T-helper 17 cell (primary cell): ENCODE results near the gene CLOCK. TPM values are rescaled to one million over a fixed set of nuclear protein-coding genes. Genes with fewer than 3 reads are reported as not detected.

Experiments used
- ATAC-seq: fragments of 150-1000 bp; cut with Tn5 transposase; 2 replicates; pipeline ENCODE4 v1.10.0; 2021; ENCODE audit warnings: mild to moderate bottlenecking, moderate library complexity
- DNase-seq, 3 donors: peaks; one replicate each; pipeline versions ENCODE4 v3.0.0 to v3.0.0-alpha.2; 2020 to 2021
- H3K9me3 ChIP-seq: one replicate; pipeline ENCODE4 v1.7.0; 2013; ENCODE audit warnings: low read length, mild to moderate bottlenecking; ENCODE audit not compliant: control insufficient read depth, poor library complexity, severe bottlenecking
- H3K27ac Mint-ChIP-seq: one replicate; pipeline ENCODE4 v1.8.0; 2022; ENCODE audit warnings: mild to moderate bottlenecking, moderate library complexity, mixed read lengths
- H3K27me3 Mint-ChIP-seq: one replicate; pipeline ENCODE4 v1.8.0; 2022; ENCODE audit warnings: mixed read lengths
- H3K36me3 Mint-ChIP-seq: one replicate; pipeline ENCODE4 v1.8.0; 2022; ENCODE audit warnings: low read depth, mixed read lengths
- H3K4me1 Mint-ChIP-seq: one replicate; pipeline ENCODE4 v1.8.0; 2022; ENCODE audit warnings: mild to moderate bottlenecking, mixed read lengths
- H3K4me3 Mint-ChIP-seq: one replicate; pipeline ENCODE4 v1.8.0; 2022; ENCODE audit warnings: mild to moderate bottlenecking, moderate library complexity, mixed read lengths
- total RNA-seq, 4 donors: library from RNA in 2 of 4; stranded (reverse) in 2 of 4; gene quantifications; one replicate each; pipeline ENCODE4 v1.2.3 and lab custom pipeline; 2022 to 2026

Gene CLOCK
- total RNA-seq, 2 donors from 2014 or later, result 11.6 to 15.1 TPM

DNA sequence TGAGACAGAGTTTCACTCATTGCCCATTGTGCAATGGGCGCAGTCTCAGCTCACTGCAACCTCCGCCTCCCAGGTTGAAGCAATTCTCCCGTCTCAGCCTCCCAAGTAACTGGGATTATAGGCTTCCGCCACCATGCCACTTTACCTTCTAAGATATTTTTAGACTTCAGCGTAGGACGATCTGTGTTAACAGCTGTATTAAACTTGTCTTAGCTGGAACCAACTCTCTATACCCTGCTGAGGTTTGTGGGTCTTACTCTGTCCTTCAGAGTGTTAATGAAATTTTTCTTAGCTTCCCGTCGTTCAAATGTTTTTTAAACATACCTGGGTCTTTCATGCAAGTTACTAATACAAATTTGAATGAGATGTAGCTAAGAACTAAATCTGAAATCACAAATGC, 136.3 kb downstream of the CLOCK start:
- ATAC-seq (no peak), DNase-seq (no peak)
- peaks cover 3% of the 10 kb centered on the region for H3K36me3 Mint-ChIP-seq
- no peak overlapping the region for H3K4me3 Mint-ChIP-seq
- H3K27me3 Mint-ChIP-seq, result no peaks in the 10 kb centered on the region
- H3K27ac Mint-ChIP-seq, result peak overlapping the region; percentile 83
- no peaks in the 10 kb centered on the region for H3K9me3 ChIP-seq
- H3K4me1 Mint-ChIP-seq, result peaks cover 22% of the 10 kb centered on the region

- ATAC-seq, result peak; percentile 52
- H3K4me3 Mint-ChIP-seq, result no peak overlapping the region
- DNase-seq, result no peak
- H3K4me1 Mint-ChIP-seq, result peaks cover 24% of the 10 kb centered on the region
- H3K36me3 Mint-ChIP-seq, result peaks cover 3% of the 10 kb centered on the region
- no peaks in the 10 kb centered on the region for H3K27me3 Mint-ChIP-seq
- H3K27ac Mint-ChIP-seq, result peak overlapping the region; percentile 83
- H3K9me3 ChIP-seq, result no peaks in the 10 kb centered on the region
Measured at GRCh38 chr4:55409468-55410171, 137.1 kb downstream of the CLOCK start.

DNA sequence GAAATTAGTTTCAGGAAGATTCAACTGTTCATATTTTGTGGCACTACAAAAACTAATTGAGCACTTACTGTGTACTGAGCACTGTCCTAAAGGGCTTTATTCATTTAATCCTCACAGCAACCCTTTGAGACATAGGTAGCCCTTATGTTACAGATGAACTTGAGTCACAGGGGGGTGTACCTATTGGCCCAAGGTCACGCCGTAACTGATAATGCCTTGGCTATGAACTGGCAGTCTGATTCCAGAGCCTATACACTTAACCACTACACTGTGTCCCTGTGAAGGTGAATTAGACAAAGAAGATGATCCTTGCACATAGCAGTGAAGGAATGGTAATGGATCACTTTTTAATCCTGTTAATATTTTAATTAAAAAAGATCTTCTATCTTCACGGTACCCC, 138.9 kb downstream of the CLOCK start:
- Mint-ChIP-seq H3K27me3 (no peaks in the 10 kb centered on the region), H3K27ac (no peak overlapping the region), H3K36me3 (peaks cover 6% of the 10 kb centered on the region), H3K4me1 (peaks cover 29% of the 10 kb centered on the region), H3K4me3 (no peak overlapping the region)
- H3K9me3 ChIP-seq, result no peaks in the 10 kb centered on the region
- DNase-seq, result no peak
- no peak for ATAC-seq

DNA sequence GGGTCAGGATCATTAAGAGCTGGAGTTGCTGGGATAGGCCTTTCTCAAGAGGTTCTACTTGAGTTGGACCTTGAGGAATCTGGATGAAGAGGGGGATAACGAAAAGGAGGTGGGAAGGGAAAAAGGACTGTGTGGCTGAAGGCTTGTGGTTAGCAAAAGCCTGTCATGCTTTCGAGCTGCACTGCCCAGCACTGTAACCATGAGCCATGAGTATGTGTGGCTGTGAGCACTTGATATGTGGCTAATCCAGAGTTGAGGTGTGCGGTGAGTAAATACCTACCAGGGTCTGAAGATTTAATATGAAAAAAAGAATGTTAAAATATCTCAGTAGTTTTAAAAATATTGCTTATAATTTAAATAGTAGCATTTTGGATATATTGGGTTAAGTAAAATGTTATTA, 139.6 kb downstream of the CLOCK start:
- DNase-seq, result no peak
- H3K36me3 Mint-ChIP-seq, result peaks cover 6% of the 10 kb centered on the region
- peaks cover 29% of the 10 kb centered on the region for H3K4me1 Mint-ChIP-seq
- H3K27me3 Mint-ChIP-seq, result no peaks in the 10 kb centered on the region
- no peak for ATAC-seq
- no peaks in the 10 kb centered on the region for H3K9me3 ChIP-seq
- H3K27ac Mint-ChIP-seq, result peak overlapping the region; percentile 68
- H3K4me3 Mint-ChIP-seq, result no peak overlapping the region

DNA sequence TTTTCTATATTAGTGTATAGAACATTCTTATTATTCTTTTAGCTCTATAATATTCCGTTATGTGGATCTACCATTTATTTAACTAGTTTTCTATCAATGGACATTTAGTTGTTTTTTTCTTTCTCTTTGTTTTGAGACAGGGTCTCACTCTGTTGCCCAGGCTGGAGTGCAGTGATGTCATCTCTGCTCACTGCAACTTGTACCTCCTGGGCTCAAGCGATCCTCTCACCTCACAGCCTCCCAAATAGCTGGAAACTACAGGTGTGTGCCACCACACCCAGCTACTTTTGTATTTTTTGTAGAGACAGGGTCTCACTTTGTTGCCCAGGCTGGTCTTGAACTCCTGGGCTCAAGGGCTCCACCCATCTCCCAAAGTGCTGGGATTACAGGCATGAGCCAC, 140.2 kb downstream of the CLOCK start:
- Mint-ChIP-seq H3K36me3 (peaks cover 6% of the 10 kb centered on the region), H3K4me3 (no peak overlapping the region), H3K27me3 (no peaks in the 10 kb centered on the region), H3K27ac (peak overlapping the region; percentile 68), H3K4me1 (peaks cover 29% of the 10 kb centered on the region)
- DNase-seq (no peak), ATAC-seq (no peak)
- no peaks in the 10 kb centered on the region for H3K9me3 ChIP-seq

GRCh38 chr4:55405073-55405472, 141.6 kb downstream of the CLOCK start:
- DNase-seq (no peak), ATAC-seq (no peak)
- H3K4me1 Mint-ChIP-seq, result peaks cover 35% of the 10 kb centered on the region
- H3K27ac Mint-ChIP-seq, result no peak overlapping the region
- no peak overlapping the region for H3K4me3 Mint-ChIP-seq
- H3K9me3 ChIP-seq, result no peaks in the 10 kb centered on the region
- H3K27me3 Mint-ChIP-seq, result no peaks in the 10 kb centered on the region
- H3K36me3 Mint-ChIP-seq, result peaks cover 8% of the 10 kb centered on the region

DNA sequence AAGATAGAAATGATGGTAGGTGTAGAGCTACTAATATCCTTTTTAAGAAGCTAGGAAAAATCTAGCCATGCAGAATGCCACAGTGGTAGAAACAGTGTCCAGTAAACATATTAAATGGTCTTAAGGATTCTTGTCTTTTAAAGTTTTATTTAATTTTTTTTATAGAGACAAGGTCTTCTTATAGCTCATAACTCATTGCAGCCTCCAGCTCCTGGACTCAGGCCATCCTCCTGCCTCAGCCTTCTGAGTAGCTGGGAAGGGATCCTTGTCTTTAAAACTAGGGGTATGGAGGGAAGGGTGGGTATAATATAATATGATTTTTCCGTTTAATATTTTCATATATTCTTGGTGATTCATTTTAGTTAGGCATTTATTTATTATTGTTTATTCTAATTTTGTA, 147.1 kb downstream of the CLOCK start:
- Mint-ChIP-seq H3K4me1 (peaks cover 44% of the 10 kb centered on the region), H3K36me3 (peaks cover 11% of the 10 kb centered on the region), H3K27ac (peak overlapping the region; percentile 87), H3K27me3 (no peaks in the 10 kb centered on the region), H3K4me3 (no peak overlapping the region)
- no peaks in the 10 kb centered on the region for H3K9me3 ChIP-seq
- no peak for DNase-seq
- ATAC-seq, result no peak

DNA sequence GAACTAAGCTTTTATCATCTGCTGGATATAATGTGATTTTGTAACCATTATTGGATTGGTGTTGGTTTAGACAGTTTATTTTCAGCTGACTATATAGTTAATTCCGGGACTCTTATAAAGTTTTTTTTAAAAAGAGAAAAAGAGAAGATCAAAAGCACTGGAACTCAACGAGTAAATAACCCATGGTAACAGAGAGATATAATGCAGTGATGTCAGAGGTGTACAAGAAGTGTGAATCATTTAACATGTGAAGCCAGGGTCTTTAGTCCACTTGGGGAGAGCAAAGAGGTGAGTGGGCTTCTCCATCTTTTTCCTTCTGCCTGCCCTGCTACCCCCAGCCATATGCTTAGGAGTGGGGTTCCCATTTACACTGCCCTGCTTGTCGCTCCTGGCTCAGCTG, 147.7 kb downstream of the CLOCK start:
- peaks cover 11% of the 10 kb centered on the region for H3K36me3 Mint-ChIP-seq
- peak overlapping the region; percentile 100 for H3K4me3 Mint-ChIP-seq
- DNase-seq, result no peak
- peaks cover 46% of the 10 kb centered on the region for H3K4me1 Mint-ChIP-seq
- no peaks in the 10 kb centered on the region for H3K9me3 ChIP-seq
- no peaks in the 10 kb centered on the region for H3K27me3 Mint-ChIP-seq
- peak overlapping the region; percentile 87 for H3K27ac Mint-ChIP-seq
- ATAC-seq, result no peak

- H3K9me3 ChIP-seq, result no peaks in the 10 kb centered on the region
- ATAC-seq, result no peak
- H3K27me3 Mint-ChIP-seq, result no peaks in the 10 kb centered on the region
- peaks cover 8% of the 10 kb centered on the region for H3K36me3 Mint-ChIP-seq
- no peak for DNase-seq
- H3K4me3 Mint-ChIP-seq, result peak overlapping the region; percentile 100
- H3K4me1 Mint-ChIP-seq, result peaks cover 42% of the 10 kb centered on the region
- peak overlapping the region; percentile 94 for H3K27ac Mint-ChIP-seq
Measured at GRCh38 chr4:55398461-55398860, 148.2 kb downstream of the CLOCK start.

- Mint-ChIP-seq H3K4me1 (peaks cover 42% of the 10 kb centered on the region), H3K27me3 (no peaks in the 10 kb centered on the region), H3K27ac (peak overlapping the region; percentile 94), H3K36me3 (peaks cover 8% of the 10 kb centered on the region), H3K4me3 (peak overlapping the region; percentile 100)
- ATAC-seq (no peak), DNase-seq (no peak)
- H3K9me3 ChIP-seq, result no peaks in the 10 kb centered on the region
Measured at GRCh38 chr4:55397520-55398321, 149.0 kb downstream of the CLOCK start.

GRCh38 chr4:55397126-55397436, 149.6 kb downstream of the CLOCK start:
- ATAC-seq, result no peak
- H3K27ac Mint-ChIP-seq, result peak overlapping the region; percentile 94
- H3K4me1 Mint-ChIP-seq, result peaks cover 42% of the 10 kb centered on the region
- no peaks in the 10 kb centered on the region for H3K27me3 Mint-ChIP-seq
- H3K4me3 Mint-ChIP-seq, result peak overlapping the region; percentile 100
- H3K9me3 ChIP-seq, result no peaks in the 10 kb centered on the region
- H3K36me3 Mint-ChIP-seq, result peaks cover 8% of the 10 kb centered on the region
- DNase-seq, result no peak

- ATAC-seq, result peak; percentile 10
- Mint-ChIP-seq H3K27me3 (no peaks in the 10 kb centered on the region), H3K36me3 (peaks cover 8% of the 10 kb centered on the region), H3K27ac (peak overlapping the region; percentile 94), H3K4me3 (peak overlapping the region; percentile 100), H3K4me1 (peaks cover 42% of the 10 kb centered on the region)
- no peaks in the 10 kb centered on the region for H3K9me3 ChIP-seq
- DNase-seq, result peak in 2 of 3 donors; percentile 19 to 27
Measured at GRCh38 chr4:55396308-55397125, 150.2 kb downstream of the CLOCK start.
